ENCODE results near the gene FHAD1. TPM values are rescaled to one million over a fixed set of nuclear protein-coding genes. Genes with fewer than 3 reads are reported as not detected.

FHAD1 gene
- total and polyA plus RNA-seq, 11 donors = 0.06 to 1.1 (median 0.12) TPM; not detected in 4

DNA sequence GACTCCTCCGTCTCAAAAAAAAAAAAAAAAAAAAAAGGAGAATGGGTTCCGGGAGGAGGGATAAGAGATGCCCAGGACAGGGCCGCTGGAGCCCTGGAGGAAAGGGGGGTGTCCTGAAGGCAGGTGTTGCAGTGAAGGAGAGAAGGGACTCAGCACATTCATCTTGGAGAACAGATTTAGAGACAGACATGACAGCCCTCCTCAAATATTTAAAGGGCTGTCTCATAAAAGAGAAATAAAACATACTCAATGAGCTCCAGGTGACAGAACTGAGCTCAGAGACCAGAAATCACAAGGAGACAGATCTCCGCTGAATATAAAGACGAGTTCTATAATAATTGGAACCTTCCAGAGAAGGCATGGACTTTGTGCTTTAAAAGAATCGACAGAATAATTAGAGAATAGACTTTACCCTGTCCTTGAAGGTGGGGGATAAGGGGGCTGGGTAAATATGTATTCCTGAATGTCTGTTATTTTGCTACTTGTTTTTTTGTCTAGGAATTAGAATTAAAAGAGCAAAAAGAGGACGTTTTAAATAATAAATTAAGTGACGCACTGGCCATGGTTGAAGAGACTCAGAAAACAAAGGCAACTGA, 110.7 kb downstream of the FHAD1 start:
- H3K36me3 ChIP-seq = no peaks in the 10 kb centered on the region
- ATAC-seq (no peak), DNase-seq (no peak)
- H3K27me3 ChIP-seq = no peaks in the 10 kb centered on the region
- no peak overlapping the region for H3K27ac ChIP-seq
- no peak overlapping the region for H3K4me3 ChIP-seq
- intact Hi-C loops (cut with DNase I) = no loop called here
- no peaks in the 10 kb centered on the region for H3K9me3 ChIP-seq
- peaks cover 0 to 2% (median 0%) of the 10 kb centered on the region in 12 donors for H3K4me1 ChIP-seq
- 86 to 93% (median 90%) methylated on average over 8 of the region's 8 CpGs for WGBS, 4 donors
- TF ChIP-seq POLR2A (IDR thresholded peaks at IDR 0.05) = no peak
- TF ChIP-seq, protein P1, sequence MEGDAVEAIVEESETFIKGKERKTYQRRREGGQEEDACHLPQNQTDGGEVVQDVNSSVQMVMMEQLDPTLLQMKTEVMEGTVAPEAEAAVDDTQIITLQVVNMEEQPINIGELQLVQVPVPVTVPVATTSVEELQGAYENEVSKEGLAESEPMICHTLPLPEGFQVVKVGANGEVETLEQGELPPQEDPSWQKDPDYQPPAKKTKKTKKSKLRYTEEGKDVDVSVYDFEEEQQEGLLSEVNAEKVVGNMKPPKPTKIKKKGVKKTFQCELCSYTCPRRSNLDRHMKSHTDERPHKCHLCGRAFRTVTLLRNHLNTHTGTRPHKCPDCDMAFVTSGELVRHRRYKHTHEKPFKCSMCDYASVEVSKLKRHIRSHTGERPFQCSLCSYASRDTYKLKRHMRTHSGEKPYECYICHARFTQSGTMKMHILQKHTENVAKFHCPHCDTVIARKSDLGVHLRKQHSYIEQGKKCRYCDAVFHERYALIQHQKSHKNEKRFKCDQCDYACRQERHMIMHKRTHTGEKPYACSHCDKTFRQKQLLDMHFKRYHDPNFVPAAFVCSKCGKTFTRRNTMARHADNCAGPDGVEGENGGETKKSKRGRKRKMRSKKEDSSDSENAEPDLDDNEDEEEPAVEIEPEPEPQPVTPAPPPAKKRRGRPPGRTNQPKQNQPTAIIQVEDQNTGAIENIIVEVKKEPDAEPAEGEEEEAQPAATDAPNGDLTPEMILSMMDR (IDR thresholded peaks at IDR 0.05) = no peak

DNA sequence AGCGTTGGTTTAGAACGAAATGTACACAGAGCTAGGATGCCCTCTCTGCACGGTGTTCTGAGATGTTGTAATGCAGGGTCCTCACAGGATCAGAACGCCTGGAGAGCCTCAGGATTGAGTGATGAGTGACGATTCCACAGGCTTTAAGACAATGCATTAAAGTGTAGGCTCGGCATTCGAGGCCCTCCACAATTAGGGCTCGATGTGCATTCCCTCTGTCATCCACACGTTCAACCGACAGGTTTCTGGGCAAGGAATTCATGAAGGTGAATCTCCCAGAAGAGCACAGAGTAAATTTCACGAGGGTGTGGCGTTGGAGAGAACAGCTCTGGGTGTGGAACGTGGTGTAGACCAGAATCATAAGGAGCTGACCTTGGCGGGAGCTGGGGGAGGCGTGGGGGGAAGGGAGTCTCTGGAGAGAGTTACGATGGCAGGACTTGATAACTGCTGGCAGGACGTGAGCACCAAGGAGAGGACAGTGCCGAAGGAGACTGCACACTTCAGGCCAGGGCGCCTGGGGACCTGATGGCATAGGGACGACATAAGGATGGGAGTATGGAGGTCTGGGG, 111.6 kb downstream of the FHAD1 start:
- intact Hi-C loops (cut with DNase I) = no loop called here
- Histone ChIP-seq H3K36me3 (no peaks in the 10 kb centered on the region), H3K4me1 (no peaks in the 10 kb centered on the region), H3K9me3 (no peaks in the 10 kb centered on the region), H3K27me3 (no peaks in the 10 kb centered on the region), H3K4me3 (no peak overlapping the region), H3K27ac (no peak overlapping the region)
- no peak for TF ChIP-seq POLR2A (IDR thresholded peaks at IDR 0.05)
- TF ChIP-seq, protein P1 (IDR thresholded peaks at IDR 0.05) = no peak
- no peak for ATAC-seq
- 79 to 84% (median 83%) methylated on average over 19 to 20 of the region's 20 CpGs for WGBS, 4 donors
- DNase-seq = no peak

DNA sequence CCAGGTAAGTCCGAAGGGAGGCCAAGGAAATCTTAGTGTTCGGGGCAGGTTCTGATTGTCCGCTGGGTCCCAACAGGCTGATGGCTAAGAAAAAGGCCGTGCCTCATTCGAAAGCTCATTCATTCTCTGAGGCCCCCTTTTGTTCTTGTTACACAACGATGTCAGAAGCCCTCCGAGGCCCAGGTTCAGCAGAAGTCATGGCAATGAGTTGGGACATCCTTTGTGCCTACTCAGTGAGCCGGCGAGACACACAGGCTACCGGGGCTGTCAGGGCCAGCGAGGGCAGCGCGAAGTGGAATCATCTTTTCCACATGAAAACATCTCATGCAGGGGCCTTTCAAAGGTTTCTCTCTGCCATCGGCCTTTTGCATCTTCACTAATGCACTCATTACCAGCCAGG, 113.7 kb downstream of the FHAD1 start:
- Histone ChIP-seq H3K4me1 (no peaks in the 10 kb centered on the region), H3K4me3 (no peak overlapping the region), H3K9me3 (no peaks in the 10 kb centered on the region), H3K36me3 (no peaks in the 10 kb centered on the region), H3K27me3 (no peaks in the 10 kb centered on the region), H3K27ac (no peak overlapping the region)
- TF ChIP-seq, protein P1 (IDR thresholded peaks at IDR 0.05) = no peak
- no peak for TF ChIP-seq POLR2A (IDR thresholded peaks at IDR 0.05)
- WGBS, 4 donors = 83 to 94% (median 91%) methylated on average over 14 of the region's 14 CpGs
- ATAC-seq (no peak), DNase-seq (no peak)
- intact Hi-C loops (cut with DNase I) = no loop called here

DNA sequence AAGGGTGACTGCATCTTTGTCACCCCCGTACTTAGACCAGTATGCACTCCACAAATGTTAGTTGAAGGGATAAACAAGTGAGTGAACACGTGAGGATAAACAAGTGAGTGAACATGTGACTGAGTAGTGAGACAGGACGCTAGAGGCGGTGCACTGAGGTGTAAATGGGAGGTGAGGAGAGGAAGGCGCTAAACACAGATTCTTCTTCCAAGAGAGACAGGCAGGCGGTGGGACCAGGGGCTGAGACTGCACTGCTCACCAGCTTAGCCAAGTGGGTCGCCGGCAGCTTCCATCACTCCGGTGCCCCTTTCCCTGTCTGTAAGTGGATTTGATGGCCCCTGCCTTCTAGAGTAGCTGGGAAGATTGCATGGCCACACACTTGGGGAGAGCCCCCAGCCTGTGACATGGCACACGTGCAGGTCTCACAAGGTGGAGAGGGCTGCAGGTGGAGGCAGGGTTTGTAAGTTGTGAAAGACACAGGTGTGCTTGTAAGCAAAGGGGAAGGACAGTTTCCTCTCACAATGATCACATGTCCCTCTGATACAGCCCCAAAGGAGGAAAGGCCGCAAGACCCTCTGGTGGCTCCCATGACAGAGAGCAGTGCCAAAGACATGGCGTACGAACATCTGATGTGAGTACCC, 115.2 kb downstream of the FHAD1 start:
- 87 to 93% (median 90%) methylated on average over 13 of the region's 13 CpGs for WGBS, 4 donors
- Histone ChIP-seq H3K27me3 (no peaks in the 10 kb centered on the region), H3K4me1 (no peaks in the 10 kb centered on the region), H3K27ac (no peak overlapping the region), H3K9me3 (no peaks in the 10 kb centered on the region), H3K36me3 (no peaks in the 10 kb centered on the region), H3K4me3 (no peak overlapping the region)
- ATAC-seq (no peak), DNase-seq (no peak)
- TF ChIP-seq POLR2A (IDR thresholded peaks at IDR 0.05) = no peak
- TF ChIP-seq, protein P1 (IDR thresholded peaks at IDR 0.05) = no peak
- intact Hi-C loops (cut with DNase I) = no loop called here
